Naive thymus-derived CD4-positive, alpha-beta T cell (primary cell): ENCODE results near the gene VPS33A. TPM values are rescaled to one million over a fixed set of nuclear protein-coding genes. Genes with fewer than 3 reads are reported as not detected.

Experiments used
- ATAC-seq: fragments of 150-1000 bp; cut with Tn5 transposase; 2 replicates; pipeline ENCODE4 v1.10.0; 2021; ENCODE audit warnings: mild to moderate bottlenecking, moderate library complexity
- CTCF ChIA-PET: fragments of 350-600 bp; sonication (Branson Sonifier 250); formaldehyde crosslinking; loops from one replicate; lab custom pipeline; 2021; ENCODE audit warnings: antibody characterized with exemption; lab: Charles Lee
- POLR2A ChIA-PET: fragments of 350-600 bp; sonication (Branson Sonifier 250); formaldehyde crosslinking; loops from one replicate; lab custom pipeline; 2021; ENCODE audit warnings: antibody characterized with exemption, inconsistent platforms; lab: Charles Lee
- DNase-seq, 9 donors: peaks; one replicate each; pipeline versions ENCODE4 v3.0.0 to v3.0.0-alpha.2; 2020 to 2022; ENCODE audit warnings: mixed read lengths in 1 of 9
- H3K27ac ChIP-seq: one replicate; pipeline ENCODE4 v1.7.0; 2013; ENCODE audit warnings: mild to moderate bottlenecking, low read depth, low read length, moderate library complexity
- H3K27me3 ChIP-seq, 2 donors: one replicate each; pipeline ENCODE4 v1.7.0; 2013; ENCODE audit warnings: low read length in 2 of 2, mild to moderate bottlenecking in 2 of 2, moderate library complexity in 2 of 2; ENCODE audit not compliant: control insufficient read depth in 2 of 2, insufficient read depth in 2 of 2
- H3K36me3 ChIP-seq, 3 experiments: 1 replicate in 2 of 3; 2 replicates in 1 of 3; pipeline ENCODE4 v1.7.0; 2013; ENCODE audit warnings: low read length in 3 of 3, mild to moderate bottlenecking in 3 of 3, moderate library complexity in 1 of 3; ENCODE audit not compliant: insufficient read depth in 3 of 3, control insufficient read depth in 2 of 3
- H3K4me1 ChIP-seq, 2 donors: one replicate each; pipeline ENCODE4 v1.7.0; 2013; ENCODE audit warnings: low read length in 2 of 2, mild to moderate bottlenecking in 2 of 2, moderate library complexity in 1 of 2; ENCODE audit not compliant: control insufficient read depth in 2 of 2, insufficient read depth in 2 of 2
- H3K4me3 ChIP-seq: 2 replicates; pipeline ENCODE4 v1.7.0; 2013; ENCODE audit warnings: mild to moderate bottlenecking, low read length
- H3K9me3 ChIP-seq, 3 experiments: 1 replicate in 2 of 3; 2 replicates in 1 of 3; pipeline ENCODE4 v1.7.0; 2013; ENCODE audit warnings: low read length in 3 of 3; ENCODE audit not compliant: control insufficient read depth in 2 of 3
- H3K27ac Mint-ChIP-seq, 9 donors: one replicate each; pipeline ENCODE4 v1.8.0; 2020 to 2022; ENCODE audit warnings: mixed read lengths in 9 of 9, mild to moderate bottlenecking in 8 of 9, moderate library complexity in 5 of 9, inconsistent platforms in 2 of 9
- H3K27me3 Mint-ChIP-seq, 5 donors: one replicate each; pipeline ENCODE4 v1.8.0; 2021 to 2022; ENCODE audit warnings: mixed read lengths in 5 of 5, mild to moderate bottlenecking in 1 of 5
- H3K36me3 Mint-ChIP-seq, 5 donors: one replicate each; pipeline ENCODE4 v1.8.0; 2020 to 2022; ENCODE audit warnings: mixed read lengths in 5 of 5, mild to moderate bottlenecking in 3 of 5, inconsistent platforms in 1 of 5
- H3K4me1 Mint-ChIP-seq, 7 donors: one replicate each; pipeline ENCODE4 v1.8.0; 2020 to 2022; ENCODE audit warnings: mixed read lengths in 7 of 7, mild to moderate bottlenecking in 3 of 7, inconsistent platforms in 1 of 7
- H3K4me3 Mint-ChIP-seq, 10 donors: one replicate each; pipeline ENCODE4 v1.8.0; 2020 to 2022; ENCODE audit warnings: mild to moderate bottlenecking in 10 of 10, mixed read lengths in 10 of 10, moderate library complexity in 6 of 10, inconsistent platforms in 2 of 10
- H3K9me3 Mint-ChIP-seq, 11 donors: one replicate each; pipeline ENCODE4 v1.8.0; 2020 to 2022; ENCODE audit warnings: mixed read lengths in 11 of 11, mild to moderate bottlenecking in 4 of 11, inconsistent platforms in 1 of 11, moderate library complexity in 1 of 11
- intact Hi-C, 2 donors: fragments of 100-400 bp; cut with micrococcal nuclease; formaldehyde crosslinking; loops; one replicate each; pipeline ENCODE4 v1.15.1; 2023
- polyA plus RNA-seq, 2 donors: library from polyadenylated mRNA; unstranded; fragments of 300-500 nt; fragmentation: Illumina TruSeq; gene quantifications; one replicate each; pipeline ENCODE4 v1.2.3, GENCODE V29; 2021
- total RNA-seq, 6 experiments: library from RNA in 5 of 6; stranded (reverse) in 5 of 6; gene quantifications; 1 replicate in 5 of 6; 2 replicates in 1 of 6; pipeline ENCODE4 v1.2.3 and lab custom pipeline; 2021 to 2026

The VPS33A gene
- total and polyA plus RNA-seq, 7 experiments from 2014 or later: 18.0 to 34.5 (median 28.3) TPM

DNA sequence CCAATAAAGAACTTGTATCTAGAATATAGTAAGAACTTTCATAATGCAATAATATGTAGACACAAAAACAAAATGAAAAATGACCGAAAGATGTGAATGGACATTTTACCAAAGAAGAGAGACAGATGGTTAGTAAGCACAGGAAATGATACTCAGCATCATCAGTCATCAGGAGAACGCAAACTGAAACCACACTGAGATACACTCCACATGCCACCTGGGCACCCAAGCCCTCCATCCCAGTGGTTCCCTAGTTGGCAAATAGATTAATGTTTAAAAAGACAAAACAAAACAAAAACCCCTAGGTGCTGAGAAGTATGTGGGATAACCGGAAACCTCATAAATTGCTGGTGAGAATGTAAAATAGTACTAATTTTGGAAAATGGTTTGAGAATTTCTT, 26.8 kb upstream of the VPS33A start:
- no peak overlapping the region for H3K27ac Mint-ChIP-seq
- peaks cover 5 to 33% (median 22%) of the 10 kb centered on the region in 5 donors for H3K36me3 Mint-ChIP-seq
- Histone ChIP-seq H3K4me1 (no peaks in the 10 kb centered on the region), H3K9me3 (no peaks in the 10 kb centered on the region), H3K4me3 (no peak overlapping the region), H3K27me3 (no peaks in the 10 kb centered on the region), H3K36me3 (peaks cover 0 to 10% (median 0%) of the 10 kb centered on the region in 3 experiments), H3K27ac (no peak overlapping the region)
- DNase-seq (no peak), ATAC-seq (no peak)
- intact Hi-C loops: no loop called here
- no peaks in the 10 kb centered on the region for H3K27me3 Mint-ChIP-seq
- CTCF ChIA-PET: no interaction called here
- H3K4me3 Mint-ChIP-seq: no peak overlapping the region
- H3K4me1 Mint-ChIP-seq: peaks cover 0 to 4% (median 0%) of the 10 kb centered on the region in 7 donors
- POLR2A ChIA-PET: interaction anchor here (0.7 kb wide), 1 partner anchor 11 kb away, joined by 3 read pairs; no protein-coding TSS in a partner anchor
- H3K9me3 Mint-ChIP-seq: no peaks in the 10 kb centered on the region

- peaks cover 0 to 19% (median 17%) of the 10 kb centered on the region in 5 donors for H3K36me3 Mint-ChIP-seq
- no peak overlapping the region for H3K4me3 ChIP-seq
- peaks cover 0 to 7% (median 0%) of the 10 kb centered on the region in 3 experiments for H3K36me3 ChIP-seq
- H3K27ac ChIP-seq: no peak overlapping the region
- DNase-seq (no peak), ATAC-seq (no peak)
- no peak overlapping the region for H3K4me3 Mint-ChIP-seq
- H3K9me3 Mint-ChIP-seq: no peaks in the 10 kb centered on the region
- CTCF ChIA-PET: no interaction called here
- H3K4me1 ChIP-seq: no peaks in the 10 kb centered on the region
- H3K27ac Mint-ChIP-seq: no peak overlapping the region
- peaks cover 0 to 4% (median 0%) of the 10 kb centered on the region in 7 donors for H3K4me1 Mint-ChIP-seq
- intact Hi-C loops: no loop called here
- no peaks in the 10 kb centered on the region for H3K9me3 ChIP-seq
- no peaks in the 10 kb centered on the region for H3K27me3 Mint-ChIP-seq
- H3K27me3 ChIP-seq: no peaks in the 10 kb centered on the region
- POLR2A ChIA-PET: no interaction called here
Measured at GRCh38 chr12:122291431-122291830, 25.1 kb upstream of the VPS33A start.

DNA sequence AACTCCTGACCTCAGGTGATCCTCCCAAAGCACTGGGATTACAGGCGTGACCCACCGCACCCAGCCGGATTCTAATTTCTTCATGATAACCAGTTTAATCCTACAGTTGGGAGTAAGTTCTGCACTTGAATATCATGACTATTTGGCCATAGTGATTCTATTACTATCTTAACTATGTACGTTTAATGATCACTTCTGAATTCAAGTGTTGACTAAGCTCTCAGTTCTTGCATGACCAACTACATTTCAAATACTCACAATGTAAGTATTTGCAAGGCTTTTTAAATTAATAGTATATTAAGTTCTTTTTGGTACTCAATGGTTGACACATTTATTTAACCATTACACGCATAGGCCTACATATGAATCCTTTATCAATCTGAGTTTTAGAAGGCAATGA, 17.4 kb upstream of the VPS33A start:
- H3K27ac Mint-ChIP-seq: no peak overlapping the region
- intact Hi-C loops: no loop called here
- ATAC-seq: no peak

GRCh38 chr12:122282061-122282460, 15.8 kb upstream of the VPS33A start:
- intact Hi-C loops: no loop called here

More for the DNA sequence above, 17.4 kb upstream of the VPS33A start:
- H3K4me1 Mint-ChIP-seq: peaks cover 0 to 5% (median 0%) of the 10 kb centered on the region in 7 donors
- DNase-seq: no peak
- Histone ChIP-seq H3K36me3 (peaks cover 0 to 22% (median 0%) of the 10 kb centered on the region in 3 experiments), H3K4me1 (no peaks in the 10 kb centered on the region), H3K27me3 (no peaks in the 10 kb centered on the region), H3K27ac (no peak overlapping the region), H3K4me3 (no peak overlapping the region), H3K9me3 (no peaks in the 10 kb centered on the region)
- H3K9me3 Mint-ChIP-seq: no peaks in the 10 kb centered on the region
- CTCF ChIA-PET: no interaction called here
- H3K36me3 Mint-ChIP-seq: peaks cover 0 to 16% (median 3%) of the 10 kb centered on the region in 5 donors
- H3K27me3 Mint-ChIP-seq: no peaks in the 10 kb centered on the region
- H3K4me3 Mint-ChIP-seq: no peak overlapping the region
- POLR2A ChIA-PET: no interaction called here

GRCh38 chr12:122276242-122276641, 9.9 kb upstream of the VPS33A start:
- POLR2A ChIA-PET: interaction anchor here (0.6 kb wide), 1 partner anchor 1259 kb away, joined by 3 read pairs; no protein-coding TSS in a partner anchor
- H3K36me3 Mint-ChIP-seq: peaks cover 4 to 48% (median 14%) of the 10 kb centered on the region in 5 donors

More at GRCh38 chr12:122282061-122282460, 15.8 kb upstream of the VPS33A start:
- no peak for ATAC-seq
- ChIA-PET POLR2A (interaction anchor here (0.6 kb wide), 1 partner anchor 1286 kb away, joined by 3 read pairs; no protein-coding TSS in a partner anchor), CTCF (interaction anchor here (0.8 kb wide), 1 partner anchor 361 kb away, joined by 3 read pairs; no protein-coding TSS in a partner anchor)
- DNase-seq: no peak
- H3K4me3 ChIP-seq: no peak overlapping the region
- Mint-ChIP-seq H3K9me3 (no peaks in the 10 kb centered on the region), H3K27me3 (no peaks in the 10 kb centered on the region), H3K4me3 (no peak overlapping the region), H3K4me1 (peaks cover 0 to 5% (median 0%) of the 10 kb centered on the region in 7 donors), H3K36me3 (peaks cover 4 to 29% (median 10%) of the 10 kb centered on the region in 5 donors), H3K27ac (peak overlapping the region in 4 of 9 donors; percentile 12 to 43 (median 30))
- no peaks in the 10 kb centered on the region for H3K4me1 ChIP-seq
- no peaks in the 10 kb centered on the region for H3K27me3 ChIP-seq
- H3K36me3 ChIP-seq: peaks cover 0 to 24% (median 0%) of the 10 kb centered on the region in 3 experiments
- H3K9me3 ChIP-seq: no peaks in the 10 kb centered on the region
- H3K27ac ChIP-seq: no peak overlapping the region

GRCh38 chr12:122275459-122275858, 9.2 kb upstream of the VPS33A start:
- H3K9me3 Mint-ChIP-seq: no peaks in the 10 kb centered on the region
- H3K36me3 ChIP-seq: peaks cover 0 to 37% (median 4%) of the 10 kb centered on the region in 3 experiments
- no peak overlapping the region for H3K4me3 ChIP-seq
- H3K27me3 ChIP-seq: no peaks in the 10 kb centered on the region
- H3K4me1 Mint-ChIP-seq: peaks cover 0 to 5% (median 0%) of the 10 kb centered on the region in 7 donors
- peak overlapping the region in 2 of 9 donors; percentile 32 for H3K27ac Mint-ChIP-seq
- intact Hi-C loops: no loop called here
- ChIA-PET CTCF (interaction anchor here (0.6 kb wide), 2 partner anchors 9 to 118 kb away, joined by 3 read pairs; no protein-coding TSS in a partner anchor), POLR2A (no interaction called here)
- H3K4me1 ChIP-seq: no peaks in the 10 kb centered on the region
- H3K36me3 Mint-ChIP-seq: peaks cover 4 to 43% (median 14%) of the 10 kb centered on the region in 5 donors
- DNase-seq (no peak), ATAC-seq (no peak)
- no peaks in the 10 kb centered on the region for H3K9me3 ChIP-seq
- H3K4me3 Mint-ChIP-seq: no peak overlapping the region
- H3K27me3 Mint-ChIP-seq: no peaks in the 10 kb centered on the region
- no peak overlapping the region for H3K27ac ChIP-seq

More at GRCh38 chr12:122276242-122276641, 9.9 kb upstream of the VPS33A start:
- Histone ChIP-seq H3K4me1 (no peaks in the 10 kb centered on the region), H3K27ac (no peak overlapping the region), H3K36me3 (peaks cover 0 to 43% (median 4%) of the 10 kb centered on the region in 3 experiments), H3K9me3 (no peaks in the 10 kb centered on the region), H3K4me3 (no peak overlapping the region), H3K27me3 (no peaks in the 10 kb centered on the region)
- H3K4me1 Mint-ChIP-seq: peaks cover 0 to 5% (median 0%) of the 10 kb centered on the region in 7 donors
- DNase-seq (no peak), ATAC-seq (no peak)
- H3K27me3 Mint-ChIP-seq: no peaks in the 10 kb centered on the region
- intact Hi-C loops: no loop called here
- CTCF ChIA-PET: interaction anchor here (0.6 kb wide), 2 partner anchors 9 to 117 kb away, joined by 3 read pairs; no protein-coding TSS in a partner anchor
- H3K27ac Mint-ChIP-seq: peak overlapping the region in 2 of 9 donors; percentile 5
- H3K9me3 Mint-ChIP-seq: no peaks in the 10 kb centered on the region
- H3K4me3 Mint-ChIP-seq: no peak overlapping the region
